Neutrophil (primary cell): ENCODE data around the gene PIP5KL1.

Experiments
- H3K27ac ChIP-seq: fragments of 200-600 bp; sonication (generic); 2 replicates; pipeline ENCODE4 v1.5.1; 2016; ENCODE audit warnings: mild to moderate bottlenecking, moderate library complexity
- H3K27me3 ChIP-seq: fragments of 200-600 bp; sonication (generic); 2 replicates; pipeline ENCODE4 v1.6.0; 2016; ENCODE audit warnings: mild to moderate bottlenecking
- H3K36me3 ChIP-seq: fragments of 200-600 bp; sonication (generic); 2 replicates; pipeline ENCODE4 v1.5.1; 2017
- H3K4me1 ChIP-seq, 2 experiments: fragments of 200-600 bp in 1 of 2; sonication (generic) in 1 of 2; 1 replicate in 1 of 2; 2 replicates in 1 of 2; pipeline versions ENCODE4 v1.5.1 to v1.6.1; 2013 to 2016; ENCODE audit warnings: low read depth in 1 of 2, low read length in 1 of 2, mild to moderate bottlenecking in 1 of 2, moderate library complexity in 1 of 2; ENCODE audit not compliant: control insufficient read depth in 1 of 2, insufficient read depth in 1 of 2
- H3K4me3 ChIP-seq, 2 experiments: fragments of 200-600 bp in 1 of 2; sonication (generic) in 1 of 2; 1 replicate in 1 of 2; 2 replicates in 1 of 2; pipeline ENCODE4 v1.5.1; 2013 to 2016; ENCODE audit warnings: low read depth in 1 of 2, low read length in 1 of 2, mild to moderate bottlenecking in 1 of 2, moderate library complexity in 1 of 2
- H3K9me3 ChIP-seq: fragments of 200-600 bp; sonication (generic); 2 replicates; pipeline ENCODE4 v1.5.1; 2016
- CTCF ChIP-seq: fragments of 200-600 bp; sonication (generic); IDR thresholded peaks from 2 replicates; pipeline ENCODE4 v1.5.1; 2016; ENCODE audit warnings: antibody characterized with exemption

PIP5KL1 gene

GRCh38 chr9:127910613-127911205 lies 19.9 kb downstream of the PIP5KL1 start:
- TF ChIP-seq CTCF = no peak
- Histone ChIP-seq H3K27ac (no peak overlapping the region), H3K27me3 (peaks cover under 1% of the 10 kb centered on the region), H3K4me3 (no peak overlapping the region), H3K9me3 (no peaks in the 10 kb centered on the region), H3K36me3 (no peaks in the 10 kb centered on the region), H3K4me1 (peaks cover 0 to 3% of the 10 kb centered on the region in 2 experiments)

GRCh38 chr9:127909839-127910273 lies 20.7 kb downstream of the PIP5KL1 start:
- H3K4me1 ChIP-seq = peaks cover 5 to 8% of the 10 kb centered on the region in 2 experiments
- no peaks in the 10 kb centered on the region for H3K36me3 ChIP-seq
- no peaks in the 10 kb centered on the region for H3K27me3 ChIP-seq
- no peak overlapping the region for H3K4me3 ChIP-seq
- H3K9me3 ChIP-seq = no peaks in the 10 kb centered on the region
- TF ChIP-seq CTCF = no peak
- H3K27ac ChIP-seq = no peak overlapping the region

- H3K27ac ChIP-seq = no peak overlapping the region
- no peaks in the 10 kb centered on the region for H3K36me3 ChIP-seq
- no peaks in the 10 kb centered on the region for H3K9me3 ChIP-seq
- TF ChIP-seq CTCF = no peak
- no peak overlapping the region for H3K4me3 ChIP-seq
- H3K27me3 ChIP-seq = no peaks in the 10 kb centered on the region
- H3K4me1 ChIP-seq = peaks cover 17 to 21% of the 10 kb centered on the region in 2 experiments
These were observed 22.0 kb downstream of the PIP5KL1 start for GRCh38 chr9:127908660-127908926.

GRCh38 chr9:127907867-127908659 lies 22.5 kb downstream of the PIP5KL1 start:
- Histone ChIP-seq H3K27me3 (no peaks in the 10 kb centered on the region), H3K9me3 (no peaks in the 10 kb centered on the region), H3K36me3 (no peaks in the 10 kb centered on the region), H3K4me3 (no peak overlapping the region), H3K4me1 (peaks cover 23 to 25% of the 10 kb centered on the region in 2 experiments), H3K27ac (no peak overlapping the region)
- TF ChIP-seq CTCF = no peak

- Histone ChIP-seq H3K36me3 (no peaks in the 10 kb centered on the region), H3K9me3 (no peaks in the 10 kb centered on the region), H3K27ac (no peak overlapping the region), H3K27me3 (no peaks in the 10 kb centered on the region), H3K4me1 (peaks cover 23 to 25% of the 10 kb centered on the region in 2 experiments), H3K4me3 (no peak overlapping the region)
- TF ChIP-seq CTCF = no peak
These were observed 24.8 kb downstream of the PIP5KL1 start for GRCh38 chr9:127905788-127906191.
